PFSK-1 (cell line): ENCODE results near the gene FOXN4.

ENCODE experiments used
- FOXP2 ChIP-seq: optimal IDR thresholded peaks from 2 replicates; pipeline ENCODE3; 2011; ENCODE audit warnings: borderline replicate concordance, control low read depth, inconsistent platforms; ENCODE audit not compliant: insufficient read depth; ENCODE audit errors: extremely low read length, extremely low read depth
- POLR2AphosphoS5 ChIP-seq: IDR thresholded peaks from 2 replicates; pipeline ENCODE4 v1.6.1; 2012; ENCODE audit warnings: low read depth, mild to moderate bottlenecking, control low read depth, low read length, moderate library complexity
- REST ChIP-seq, 2 experiments: IDR thresholded peaks; 2 replicates each; pipeline versions ENCODE4 v1.6.1 to v1.8.0; 2011 to 2012; ENCODE audit warnings: low read depth in 2 of 2, low read length in 2 of 2, control low read depth in 1 of 2, inconsistent platforms in 1 of 2, mild to moderate bottlenecking in 1 of 2, moderate library complexity in 1 of 2; ENCODE audit not compliant: insufficient read depth in 1 of 2
- SIN3A ChIP-seq: IDR thresholded peaks from 2 replicates; pipeline ENCODE4 v1.6.1; 2012; ENCODE audit warnings: mild to moderate bottlenecking, low read length, moderate library complexity, borderline replicate concordance; ENCODE audit not compliant: insufficient read depth
- TAF1 ChIP-seq: IDR thresholded peaks from 2 replicates; pipeline ENCODE4 v1.6.1; 2012; ENCODE audit warnings: low read length, control low read depth, borderline replicate concordance; ENCODE audit not compliant: insufficient read depth

FOXN4 gene

GRCh38 chr12:109292342-109292711 lies 16.8 kb downstream of the FOXN4 start:
- TF ChIP-seq FOXP2 (no peak), POLR2AphosphoS5 (no peak), TAF1 (no peak), SIN3A (no peak), REST (IDR thresholded peaks at IDR 0.05; ENCODE audit: insufficient read depth in 1 of 2, low read depth in 2 of 2, low read length in 2 of 2) (no peak)

- TF ChIP-seq POLR2AphosphoS5, result no peak
- TF ChIP-seq TAF1, result no peak
- TF ChIP-seq FOXP2, result no peak
These were observed 17.4 kb downstream of the FOXN4 start for GRCh38 chr12:109291521-109292341.

GRCh38 chr12:109291117-109291516 lies 18.0 kb downstream of the FOXN4 start:
- TF ChIP-seq FOXP2 (no peak), REST (IDR thresholded peaks at IDR 0.05; ENCODE audit: insufficient read depth in 1 of 2, low read depth in 2 of 2, low read length in 2 of 2) (no peak), TAF1 (no peak), SIN3A (no peak), POLR2AphosphoS5 (no peak)

- no peak for TF ChIP-seq TAF1
- TF ChIP-seq FOXP2, result no peak
- no peak for TF ChIP-seq POLR2AphosphoS5
- TF ChIP-seq REST (IDR thresholded peaks at IDR 0.05; ENCODE audit: insufficient read depth in 1 of 2, low read depth in 2 of 2, low read length in 2 of 2), result no peak
- no peak for TF ChIP-seq SIN3A
These were observed 19.0 kb downstream of the FOXN4 start for GRCh38 chr12:109290061-109290460.

- TF ChIP-seq SIN3A, result no peak
- TF ChIP-seq TAF1, result no peak
- TF ChIP-seq REST (IDR thresholded peaks at IDR 0.05; ENCODE audit: insufficient read depth in 1 of 2, low read depth in 2 of 2, low read length in 2 of 2), result no peak
- TF ChIP-seq POLR2AphosphoS5, result no peak
- no peak for TF ChIP-seq FOXP2
These were observed 19.5 kb downstream of the FOXN4 start for GRCh38 chr12:109289551-109289950.

GRCh38 chr12:109289004-109289403 lies 20.1 kb downstream of the FOXN4 start:
- TF ChIP-seq TAF1 (no peak), REST (IDR thresholded peaks at IDR 0.05; ENCODE audit: insufficient read depth in 1 of 2, low read depth in 2 of 2, low read length in 2 of 2) (no peak)
